GM23248 (cell line): Measurements from ENCODE around the gene ZSWIM6.

Experiments
- EZH2 ChIP-seq: fragments of 200-600 bp; sonication (generic); IDR thresholded peaks from 2 replicates; pipeline ENCODE4 v1.6.1; 2018; ENCODE audit warnings: antibody characterized with exemption, mild to moderate bottlenecking; ENCODE audit not compliant: insufficient read depth, poor library complexity, severe bottlenecking
- EZH2phosphoT487 ChIP-seq: fragments of 200-600 bp; sonication (generic); IDR thresholded peaks from 2 replicates; pipeline ENCODE4 v1.6.1; 2018; ENCODE audit warnings: antibody characterized with exemption, moderate library complexity, mild to moderate bottlenecking, low read depth; ENCODE audit not compliant: insufficient read depth

- TF ChIP-seq EZH2phosphoT487 (no peak), EZH2 (no peak)
Observed at GRCh38 chr5:61435368-61435767, 103.3 kb downstream of the ZSWIM6 start.
